ENCODE results near the gene MLN.

The MLN gene

DNA sequence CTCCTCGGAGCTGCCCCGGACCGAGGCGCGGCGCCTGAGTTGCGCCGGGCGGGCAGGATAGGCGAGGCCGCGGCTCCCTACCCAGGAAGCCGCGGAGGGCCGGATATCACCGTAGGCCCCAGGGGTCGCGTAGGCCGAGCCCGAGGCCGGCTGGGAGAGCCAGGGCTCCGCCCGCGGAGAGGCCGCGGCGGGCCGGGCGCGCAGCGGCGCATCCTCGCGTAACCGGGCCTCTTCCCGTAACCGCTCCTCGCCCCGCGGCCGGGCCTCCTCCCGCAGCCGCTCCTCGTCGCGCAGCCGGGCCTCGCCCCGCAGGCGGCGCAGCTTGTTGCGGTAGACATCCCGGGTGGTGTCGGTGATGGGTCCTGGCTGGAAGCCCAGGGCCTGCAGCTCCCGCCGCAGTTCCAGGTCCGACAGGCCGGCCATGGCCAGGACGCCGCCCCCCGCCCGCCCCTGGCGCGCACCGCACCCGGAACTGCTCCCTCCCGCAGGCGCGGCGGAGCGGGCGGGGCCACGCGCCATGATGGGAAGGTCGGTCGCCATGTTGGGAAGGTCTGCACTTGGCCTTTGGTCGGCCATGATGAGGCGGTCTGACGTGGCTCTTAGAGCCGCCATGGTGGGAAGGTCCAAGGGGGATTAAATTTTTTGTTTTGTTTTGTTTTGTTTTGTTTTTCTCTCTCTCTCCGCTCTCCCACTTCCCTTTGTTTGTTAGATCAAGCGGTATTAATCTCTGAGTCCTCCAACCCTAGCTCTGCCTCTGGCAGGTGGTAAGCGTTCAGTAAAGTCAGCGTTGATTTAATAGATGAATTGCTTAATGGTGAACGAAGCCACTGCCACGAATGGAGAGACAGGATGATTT is 14.9 kb downstream of the MLN start, which contains the start of gene LEMD2:
Gene LEMD2 (minus strand): TSS at position 437 of the 856 bp plus-strand sequence. CDS start 14 bp downstream, at position 423.
- DNase-seq, result peak; percentile 66

- DNase-seq, result no peak
These were observed 15.7 kb downstream of the MLN start for GRCh38 chr6:33787954-33788693.

- no peak for DNase-seq
These were observed 16.4 kb downstream of the MLN start for GRCh38 chr6:33787346-33787953.

DNA sequence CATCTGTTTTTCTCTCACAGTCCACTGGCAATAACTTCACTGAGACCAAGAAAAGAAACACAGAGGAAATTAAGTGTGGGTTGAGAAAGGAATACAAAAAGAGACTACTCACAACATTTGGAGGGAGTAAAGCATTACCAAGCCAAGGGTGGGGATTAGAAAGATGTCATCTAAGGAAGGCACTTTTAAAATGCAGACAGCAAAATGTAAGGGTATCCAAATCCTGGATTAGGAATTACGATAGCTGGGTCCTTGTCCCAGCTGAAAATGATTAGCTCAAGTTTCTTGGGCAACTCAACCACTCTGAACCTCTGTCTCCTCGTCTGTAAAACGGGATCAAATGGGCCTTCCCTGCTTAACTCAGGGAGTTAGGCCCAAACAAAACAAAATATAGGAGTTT is 17.1 kb downstream of the MLN start:
- no peak for DNase-seq

DNA sequence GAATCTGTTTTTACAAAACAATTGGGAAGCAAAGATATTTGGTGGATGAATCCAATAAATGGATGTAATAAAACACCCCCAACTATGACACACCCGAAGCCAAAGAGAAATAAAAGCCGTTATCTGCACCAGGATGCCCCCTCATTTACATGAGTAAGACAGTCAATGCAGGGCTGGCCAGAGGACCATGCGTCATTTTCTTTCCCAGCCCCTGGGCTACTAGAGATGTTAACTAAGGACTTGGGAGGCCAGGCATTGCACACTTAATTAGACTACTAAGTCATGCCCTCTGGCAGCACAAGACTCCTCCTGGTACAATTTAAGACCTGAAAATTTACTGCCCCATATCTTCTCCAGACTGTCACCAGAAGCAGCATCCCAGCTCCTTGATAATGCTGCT is 18.0 kb downstream of the MLN start:
- DNase-seq, result no peak

DNA sequence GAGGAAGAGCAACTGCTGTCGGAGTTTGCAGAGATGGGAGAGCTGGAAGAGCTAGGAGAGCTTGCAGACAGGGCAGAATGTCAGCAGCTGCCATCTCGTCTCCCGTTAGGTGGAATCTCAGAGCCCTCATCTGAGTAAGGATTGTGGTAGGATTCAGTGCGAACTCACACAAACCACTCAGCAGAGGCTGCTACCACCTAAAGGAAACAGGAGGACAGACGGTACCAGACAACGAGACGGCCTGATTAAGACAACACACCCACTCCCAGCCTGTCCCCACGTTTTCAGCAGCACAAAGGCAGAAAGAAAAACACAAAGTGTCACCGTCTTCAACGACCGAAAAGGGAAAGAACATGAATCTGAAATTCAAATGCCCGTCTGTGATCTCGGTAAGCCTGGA is 19.0 kb downstream of the MLN start:
- no peak for DNase-seq

DNA sequence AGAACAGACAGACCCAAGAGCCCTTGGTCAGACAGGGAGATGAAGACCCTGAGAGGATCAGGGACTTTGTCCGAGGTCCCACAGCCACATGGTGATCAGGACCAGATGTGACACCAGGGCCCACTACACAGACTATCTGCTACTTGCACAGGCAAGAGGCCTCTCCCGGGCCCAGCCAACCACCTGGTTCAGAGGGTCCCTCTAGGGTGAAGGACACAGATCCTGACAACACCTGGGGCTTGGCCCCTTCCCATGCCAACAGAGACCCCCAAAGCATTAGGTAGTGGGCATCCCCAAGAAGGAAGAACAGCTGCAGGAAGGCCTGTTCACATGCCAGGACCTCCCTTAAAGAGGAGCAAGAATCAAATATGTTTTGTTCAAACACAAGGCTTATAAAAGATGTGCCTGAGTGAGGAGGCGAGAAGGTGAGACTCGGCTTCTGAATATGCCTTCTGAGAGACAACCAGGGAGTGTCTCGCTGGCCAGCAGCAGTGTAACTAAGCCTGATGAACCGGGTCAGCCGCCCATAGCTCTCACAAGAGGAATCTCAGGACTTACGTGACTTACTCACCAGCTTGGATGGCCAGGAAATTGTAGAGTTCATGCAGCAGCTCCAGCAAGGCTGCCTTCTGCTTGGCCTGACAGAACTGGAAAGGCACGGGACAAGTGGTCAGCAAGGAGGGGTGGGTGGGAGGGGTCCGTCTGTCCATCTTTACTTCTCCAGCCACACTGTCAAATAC is 19.9 kb downstream of the MLN start:
- DNase-seq, result no peak

GRCh38 chr6:33782561-33782960 is 21.2 kb downstream of the MLN start:
- DNase-seq, result no peak

DNA sequence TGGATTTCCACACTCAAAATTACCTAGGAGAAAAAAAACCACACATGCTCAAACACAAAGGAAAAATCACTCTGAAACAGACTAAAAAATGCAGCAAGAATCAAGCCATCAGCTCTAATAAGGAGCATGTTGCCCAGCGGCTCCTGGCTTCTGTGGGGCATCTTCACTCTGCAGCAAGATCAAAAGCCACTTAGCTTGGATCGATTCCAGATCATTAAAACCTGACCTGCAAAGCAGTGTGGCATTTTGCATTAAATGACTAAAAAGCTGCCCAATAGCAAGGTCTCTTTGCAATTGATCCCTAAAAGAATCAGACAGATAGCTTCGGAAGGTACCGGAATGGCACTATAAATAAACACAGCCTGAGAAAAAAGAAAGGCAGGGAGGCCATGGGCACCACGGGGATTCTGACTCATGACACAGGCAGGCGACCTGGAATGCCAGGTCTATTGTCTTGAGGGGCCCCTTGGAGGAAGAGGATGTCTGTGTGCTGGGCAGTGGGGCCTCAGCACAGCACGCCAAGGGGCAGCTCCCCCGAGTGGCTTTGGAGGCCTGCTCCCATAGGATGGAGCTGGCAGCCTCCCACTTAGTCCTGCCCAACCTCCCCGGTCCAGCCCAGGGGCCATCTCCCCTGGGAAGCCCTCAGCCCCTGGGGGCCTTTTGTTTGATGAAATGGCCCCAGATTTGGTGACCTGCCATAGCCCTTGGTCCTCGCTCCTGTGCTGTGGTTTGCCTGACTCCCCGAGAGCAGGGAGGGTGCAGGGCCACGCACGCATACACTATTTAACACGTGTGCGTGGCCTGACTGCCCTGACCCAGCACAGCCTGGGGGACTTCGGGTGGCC is 22.4 kb downstream of the MLN start:
- DNase-seq, result no peak

GRCh38 chr6:33779895-33780294 is 23.9 kb downstream of the MLN start:
- no peak for DNase-seq

GRCh38 chr6:33779290-33779689 is 24.5 kb downstream of the MLN start:
- DNase-seq, result no peak

GRCh38 chr6:33778444-33779121 is 25.2 kb downstream of the MLN start:
- no peak for DNase-seq

DNA sequence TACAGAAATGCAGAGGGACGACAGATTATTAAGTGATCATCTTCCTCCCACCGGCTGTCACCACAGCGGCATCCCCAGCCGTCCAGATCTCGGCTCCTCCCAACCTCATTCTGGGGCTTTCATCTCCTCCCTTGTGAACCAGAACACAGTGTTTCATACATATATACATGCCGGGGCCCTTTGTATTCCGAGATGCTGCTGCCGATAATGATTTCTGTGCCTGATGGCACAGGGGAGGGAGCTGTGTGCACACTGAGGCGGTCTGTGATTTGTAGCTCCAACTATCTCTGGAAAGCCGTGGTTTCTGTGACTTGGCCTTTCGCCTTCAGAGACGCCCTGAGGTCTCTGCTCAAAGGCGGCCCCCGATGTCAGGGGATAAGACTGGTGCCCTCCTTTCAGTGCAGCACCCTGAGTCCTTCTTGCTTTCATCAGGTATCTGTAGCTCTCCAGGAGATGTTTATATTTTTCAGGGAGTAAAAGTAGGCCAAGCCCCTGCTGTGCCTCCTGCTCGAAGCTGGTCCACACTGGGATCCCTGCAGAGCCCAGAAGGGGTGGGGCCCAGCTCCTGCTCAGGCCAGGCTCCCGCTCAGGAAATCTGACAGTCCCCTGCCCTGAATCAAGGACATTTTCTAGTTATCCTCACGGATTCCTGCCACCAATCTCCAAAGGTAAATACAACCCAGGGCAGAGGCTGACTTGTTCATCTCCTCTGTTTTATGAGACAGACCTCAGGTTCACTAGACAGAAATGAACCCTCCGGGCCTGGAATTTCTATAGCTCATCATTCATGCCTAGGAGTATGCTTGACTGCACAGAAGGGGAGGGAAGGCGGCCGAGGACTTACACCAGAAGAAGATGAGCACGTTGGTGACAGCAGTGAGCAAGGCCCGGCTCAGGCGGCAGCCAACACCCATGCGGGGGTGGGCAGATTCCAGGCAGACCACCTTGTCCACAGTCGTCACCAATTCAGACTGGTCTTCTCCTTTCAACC is 26.1 kb downstream of the MLN start:
- DNase-seq, result no peak

DNA sequence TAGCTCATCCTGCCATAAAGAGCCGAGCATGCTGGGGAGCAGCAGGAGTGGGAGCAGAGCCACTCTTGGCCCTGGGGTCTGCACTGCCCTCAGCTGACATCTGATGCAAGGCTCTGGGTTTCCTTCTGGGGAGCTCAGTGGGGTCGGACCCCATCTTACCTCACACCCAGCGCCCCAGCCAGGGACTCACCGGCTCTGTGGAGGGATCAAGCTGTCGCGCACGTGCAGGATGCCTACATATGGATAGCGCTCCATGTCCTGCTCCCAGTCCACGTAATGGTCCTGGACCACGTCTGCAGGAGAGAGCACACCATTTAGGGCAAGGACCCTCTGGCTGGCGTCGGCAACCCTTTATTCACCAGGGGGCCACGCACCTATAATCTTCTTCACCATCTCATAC is 27.0 kb downstream of the MLN start:
- no peak for DNase-seq

DNA sequence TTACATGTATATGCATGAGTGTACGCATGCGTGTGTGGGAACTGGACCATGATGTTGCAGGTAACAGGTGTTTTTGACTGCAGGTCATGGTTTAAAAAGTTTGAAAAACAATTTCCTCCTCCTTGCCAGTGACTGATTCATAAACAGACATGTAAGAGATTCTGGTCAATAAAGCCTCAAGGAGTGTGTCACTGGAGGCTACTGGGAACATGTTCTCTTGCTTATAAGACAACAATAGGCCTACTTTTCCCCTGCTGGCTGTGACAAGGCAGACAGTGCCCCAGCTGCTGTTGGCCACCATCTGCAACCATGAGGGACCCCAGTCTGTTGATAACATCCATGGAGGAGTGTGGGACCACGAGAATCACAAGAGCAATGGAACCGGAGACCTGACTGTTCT is 27.6 kb downstream of the MLN start:
- no peak for DNase-seq

- DNase-seq, result no peak
These were observed 29.0 kb downstream of the MLN start for GRCh38 chr6:33774774-33775173.

GRCh38 chr6:33772902-33773472 is 30.8 kb downstream of the MLN start:
- no peak for DNase-seq

GRCh38 chr6:33772082-33772830 is 31.5 kb downstream of the MLN start:
- no peak for DNase-seq
